Measurements from ENCODE around the gene DTHD1.

Gene DTHD1

DNA sequence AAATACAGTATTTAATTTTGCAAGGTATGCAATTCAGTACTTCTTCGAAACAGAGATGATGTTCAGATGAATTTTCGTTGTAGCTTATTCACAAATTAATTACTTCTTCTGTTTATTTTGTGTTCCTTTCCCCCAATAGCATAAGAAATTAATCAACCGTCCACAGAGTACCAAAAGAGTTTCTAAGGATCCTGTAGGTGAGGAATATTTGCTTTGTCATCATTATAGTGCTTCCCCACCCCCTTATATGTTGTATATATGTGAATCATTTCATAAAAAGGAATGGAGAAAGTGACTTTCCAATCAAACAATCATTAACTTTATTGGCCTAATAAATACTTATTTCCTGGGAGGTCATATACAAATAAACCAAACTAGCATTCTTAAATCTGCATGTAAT, 57.6 kb downstream of the DTHD1 start:
- Mint-ChIP-seq H3K4me3 (no peak overlapping the region), H3K36me3 (no peaks in the 10 kb centered on the region), H3K27me3 (no peaks in the 10 kb centered on the region), H3K4me1 (peaks cover 13% of the 10 kb centered on the region), H3K27ac (no peak overlapping the region), H3K9me3 (no peaks in the 10 kb centered on the region)
- no peak for ATAC-seq

DNA sequence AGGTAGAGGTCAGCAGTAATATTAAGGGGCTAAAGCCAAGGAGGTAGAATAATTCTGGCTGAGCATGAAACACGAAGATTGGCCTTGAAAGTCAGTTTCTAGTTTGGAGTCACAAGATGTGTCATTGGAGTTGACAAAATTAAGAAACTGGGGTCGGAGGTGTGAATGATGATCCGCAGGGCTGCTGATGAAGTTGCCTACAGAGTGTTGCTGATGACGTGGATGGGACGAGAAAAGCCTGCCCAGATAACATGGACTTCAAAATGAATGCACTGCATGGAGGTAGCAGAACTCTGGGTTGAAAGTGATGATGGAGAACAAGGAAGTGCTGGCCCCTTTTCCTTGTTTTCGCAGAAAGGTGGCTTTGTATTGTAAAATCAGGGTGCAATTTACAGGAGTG, 60.5 kb downstream of the DTHD1 start:
- no peak overlapping the region for H3K27ac Mint-ChIP-seq
- no peaks in the 10 kb centered on the region for H3K36me3 Mint-ChIP-seq
- no peak for ATAC-seq
- peaks cover 11% of the 10 kb centered on the region for H3K4me1 Mint-ChIP-seq
- no peaks in the 10 kb centered on the region for H3K9me3 Mint-ChIP-seq
- H3K27me3 Mint-ChIP-seq: no peaks in the 10 kb centered on the region
- H3K4me3 Mint-ChIP-seq: no peak overlapping the region

DNA sequence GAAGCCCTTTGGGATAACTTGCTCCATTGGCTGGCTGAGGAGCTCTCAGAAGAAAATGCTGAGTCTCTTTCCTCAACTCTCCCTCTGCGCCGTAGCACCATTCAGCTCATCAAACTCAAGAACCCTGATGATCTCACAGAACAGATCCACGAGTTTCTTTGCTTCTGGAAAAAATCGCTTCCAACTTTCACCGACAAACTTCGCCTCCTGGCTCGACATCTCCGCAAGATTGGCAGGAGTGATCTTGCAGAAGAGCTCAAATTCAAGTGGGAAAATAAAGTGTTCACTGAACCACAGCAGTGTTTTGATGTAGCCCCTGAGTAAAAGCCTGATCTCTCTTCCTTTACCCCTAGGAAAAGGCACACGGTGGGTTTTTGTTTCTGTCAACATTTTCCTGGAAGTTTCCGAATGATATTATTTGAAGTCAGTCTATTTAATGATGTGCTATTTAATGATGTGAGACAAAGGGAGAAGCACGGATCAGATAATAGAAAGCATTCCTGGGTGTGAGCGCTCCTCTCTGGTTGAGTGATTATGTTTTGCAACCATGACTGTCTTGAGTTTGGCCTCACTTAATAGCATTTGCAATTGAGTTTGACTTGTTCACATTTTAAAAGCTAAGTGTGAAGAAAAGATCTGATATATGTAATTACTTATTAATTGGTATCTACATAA, 62.2 kb downstream of the DTHD1 start:
- Mint-ChIP-seq H3K36me3 (no peaks in the 10 kb centered on the region), H3K27ac (no peak overlapping the region), H3K9me3 (no peaks in the 10 kb centered on the region), H3K4me1 (peaks cover 15% of the 10 kb centered on the region), H3K27me3 (no peaks in the 10 kb centered on the region), H3K4me3 (no peak overlapping the region)
- ATAC-seq: no peak

DNA sequence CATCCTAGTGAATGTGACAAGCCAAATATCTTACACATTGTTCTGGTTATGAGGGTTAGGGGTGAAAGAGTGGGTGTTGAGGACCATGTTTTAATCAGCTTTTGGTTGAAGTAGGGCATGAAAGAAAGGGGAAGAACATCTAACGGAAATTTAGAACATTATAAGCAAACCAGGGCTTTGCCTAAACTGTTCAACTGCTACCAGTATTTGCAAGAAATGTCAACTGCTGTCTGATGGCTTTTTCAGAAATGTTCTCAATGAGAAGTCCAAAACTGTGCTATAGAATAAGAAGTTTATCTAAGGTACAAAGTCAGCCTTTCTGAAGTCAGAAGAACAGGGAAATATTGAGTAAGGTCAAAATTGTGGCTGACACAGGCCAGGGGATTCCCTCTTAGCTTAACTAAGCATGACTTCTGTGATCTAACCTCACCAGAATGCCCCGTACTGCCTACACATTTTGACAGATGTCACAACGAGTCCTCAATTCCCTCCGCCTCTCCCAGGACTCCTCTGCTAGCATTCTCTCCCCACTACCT, 67.1 kb downstream of the DTHD1 start:
- H3K36me3 Mint-ChIP-seq: no peaks in the 10 kb centered on the region
- no peaks in the 10 kb centered on the region for H3K27me3 Mint-ChIP-seq
- ATAC-seq: peak; percentile 95
- H3K4me3 Mint-ChIP-seq: peak overlapping the region; percentile 41
- peaks cover 39% of the 10 kb centered on the region for H3K4me1 Mint-ChIP-seq
- H3K27ac Mint-ChIP-seq: peak overlapping the region; percentile 84
- no peaks in the 10 kb centered on the region for H3K9me3 Mint-ChIP-seq

DNA sequence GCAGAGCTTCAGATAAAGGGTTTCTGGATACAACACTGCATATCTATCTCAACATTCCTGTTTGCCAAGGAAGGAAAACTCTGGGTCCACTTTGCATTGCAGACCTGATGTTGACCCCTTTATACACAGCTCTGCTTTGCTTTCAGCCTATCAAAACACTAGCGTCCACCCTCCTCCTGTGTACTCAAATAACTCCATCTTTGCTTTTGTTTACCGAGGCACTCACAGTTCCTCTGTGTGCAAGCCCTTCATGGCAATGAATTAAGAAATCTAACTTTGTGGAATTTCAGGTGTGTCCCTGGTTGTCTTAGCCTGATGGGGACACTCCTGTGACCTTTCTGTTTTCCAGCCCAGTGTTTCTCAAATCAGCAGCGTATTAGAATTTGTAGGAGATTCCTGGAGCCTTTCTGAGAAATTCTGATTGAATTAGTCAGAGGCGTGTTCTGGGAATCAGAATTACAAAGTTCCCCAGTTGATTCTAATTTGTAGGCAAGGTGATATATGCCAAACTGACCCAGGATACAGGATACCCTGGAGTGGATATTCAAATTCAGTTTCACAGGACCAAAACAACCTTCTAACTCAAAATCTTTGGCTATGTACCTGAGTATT, 68.6 kb downstream of the DTHD1 start:
- H3K4me1 Mint-ChIP-seq: peaks cover 39% of the 10 kb centered on the region
- no peaks in the 10 kb centered on the region for H3K27me3 Mint-ChIP-seq
- H3K36me3 Mint-ChIP-seq: no peaks in the 10 kb centered on the region
- peak overlapping the region; percentile 44 for H3K27ac Mint-ChIP-seq
- H3K9me3 Mint-ChIP-seq: no peaks in the 10 kb centered on the region
- H3K4me3 Mint-ChIP-seq: no peak overlapping the region
- no peak for ATAC-seq

DNA sequence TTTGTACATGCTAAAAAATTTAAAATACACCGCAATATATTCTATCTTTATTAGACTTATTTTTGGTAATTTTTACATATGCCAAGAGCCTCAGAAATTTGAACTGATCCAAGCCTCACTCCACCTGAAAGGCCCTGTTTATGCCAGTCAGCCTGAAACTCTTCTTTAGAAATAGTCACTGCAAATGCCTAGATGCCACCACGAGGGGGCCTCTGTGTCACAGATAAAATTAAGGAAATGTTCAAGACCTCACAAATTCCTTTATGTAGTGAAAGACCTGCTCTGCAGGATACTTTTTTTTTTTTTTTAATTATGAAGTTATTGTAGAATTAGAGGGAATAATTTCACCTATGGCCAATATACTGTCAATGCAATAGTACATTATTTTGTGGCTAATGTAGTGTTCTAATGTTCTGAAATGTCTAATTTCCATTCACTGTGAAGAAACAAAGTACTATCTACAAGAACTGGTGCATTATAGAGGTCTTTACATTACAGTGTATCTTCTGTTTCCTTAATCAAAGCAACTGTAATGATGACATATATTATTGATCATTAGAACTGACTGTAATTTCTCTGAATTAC, 69.8 kb downstream of the DTHD1 start:
- Mint-ChIP-seq H3K27me3 (no peaks in the 10 kb centered on the region), H3K9me3 (no peaks in the 10 kb centered on the region), H3K27ac (peak overlapping the region; percentile 44), H3K36me3 (no peaks in the 10 kb centered on the region), H3K4me3 (no peak overlapping the region), H3K4me1 (peaks cover 35% of the 10 kb centered on the region)
- peak; percentile 46 for ATAC-seq

DNA sequence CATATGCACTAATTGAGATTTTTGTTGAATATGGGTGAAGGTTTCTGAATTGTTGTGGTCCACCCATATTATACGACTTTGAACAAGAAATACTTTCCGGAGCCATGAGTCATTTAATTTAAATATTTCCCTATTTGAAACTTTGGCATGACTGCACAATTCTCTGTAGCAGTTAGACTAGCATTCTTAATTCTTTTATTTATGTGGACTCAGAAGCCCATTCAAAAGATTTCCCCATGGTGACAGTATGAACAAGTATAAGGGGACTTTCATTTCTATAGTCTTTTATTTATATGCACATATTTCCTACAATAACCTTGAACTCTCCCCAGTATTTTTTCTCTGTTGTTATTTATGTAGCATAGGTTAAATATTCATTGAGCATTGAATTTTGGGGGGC, 72.6 kb downstream of the DTHD1 start:
- H3K9me3 Mint-ChIP-seq: no peaks in the 10 kb centered on the region
- H3K27ac Mint-ChIP-seq: no peak overlapping the region
- no peak for ATAC-seq
- no peaks in the 10 kb centered on the region for H3K27me3 Mint-ChIP-seq
- no peaks in the 10 kb centered on the region for H3K36me3 Mint-ChIP-seq
- no peak overlapping the region for H3K4me3 Mint-ChIP-seq
- peaks cover 21% of the 10 kb centered on the region for H3K4me1 Mint-ChIP-seq

DNA sequence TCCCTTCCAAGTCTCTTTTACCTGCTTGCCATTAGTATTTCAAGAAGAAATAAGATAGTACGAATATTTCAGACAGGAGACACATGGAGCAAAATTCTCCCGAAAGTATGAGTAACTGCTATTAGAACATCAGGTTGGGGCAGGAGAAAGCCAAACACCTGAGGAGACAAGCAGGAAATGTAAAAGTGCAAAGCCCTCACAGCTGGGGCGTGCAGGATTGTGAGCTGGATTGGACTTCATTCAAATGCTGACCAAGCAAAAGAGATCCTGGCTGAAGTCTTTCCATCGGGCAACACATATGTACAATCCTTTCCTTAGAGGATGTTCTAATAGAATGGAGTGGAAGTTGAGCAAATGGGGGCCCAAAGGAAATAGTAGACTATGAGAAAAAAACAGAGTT, 76.8 kb downstream of the DTHD1 start:
- no peak overlapping the region for H3K4me3 Mint-ChIP-seq
- H3K27me3 Mint-ChIP-seq: no peaks in the 10 kb centered on the region
- ATAC-seq: no peak
- H3K36me3 Mint-ChIP-seq: no peaks in the 10 kb centered on the region
- no peak overlapping the region for H3K27ac Mint-ChIP-seq
- no peaks in the 10 kb centered on the region for H3K9me3 Mint-ChIP-seq
- H3K4me1 Mint-ChIP-seq: no peaks in the 10 kb centered on the region

DNA sequence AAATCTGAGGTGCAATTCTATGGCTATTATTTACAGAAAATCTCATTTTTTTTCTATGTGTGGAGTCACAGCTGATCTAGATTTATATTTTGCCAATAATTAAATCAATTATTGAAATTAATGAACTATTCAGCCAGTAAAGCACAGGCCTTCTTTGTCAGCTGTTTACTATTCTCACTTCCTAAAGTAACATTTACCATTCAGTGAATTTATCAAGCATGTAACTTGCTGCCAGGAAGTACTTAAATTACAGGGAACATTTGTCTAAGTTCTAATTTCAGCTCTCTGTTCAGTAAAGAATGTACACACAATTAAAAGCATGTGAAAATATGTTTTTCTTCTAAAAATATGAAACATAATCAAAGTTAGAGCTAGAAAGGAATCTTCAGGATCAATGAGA, 79.3 kb downstream of the DTHD1 start:
- Mint-ChIP-seq H3K4me3 (no peak overlapping the region), H3K9me3 (no peaks in the 10 kb centered on the region), H3K36me3 (no peaks in the 10 kb centered on the region), H3K27me3 (no peaks in the 10 kb centered on the region), H3K4me1 (no peaks in the 10 kb centered on the region), H3K27ac (no peak overlapping the region)
- ATAC-seq: no peak

DNA sequence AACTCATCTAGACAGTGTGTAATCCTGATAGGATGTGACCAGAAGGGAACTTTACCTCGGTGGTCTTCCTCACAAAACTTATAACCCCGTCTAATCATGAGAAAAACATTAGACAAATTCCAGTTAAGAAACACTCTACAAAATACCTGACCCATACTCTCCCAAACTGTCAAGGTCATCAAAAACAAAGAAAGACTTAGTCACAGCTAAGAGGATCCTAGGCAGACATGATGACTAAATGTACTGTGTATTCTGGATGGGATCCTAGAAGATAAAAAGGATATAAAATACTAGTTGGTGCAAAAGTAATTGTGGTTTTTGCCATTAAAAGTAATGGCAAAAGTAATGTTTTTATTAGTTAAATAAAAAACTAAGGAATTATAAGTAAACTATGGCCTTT, 81.6 kb downstream of the DTHD1 start:
- no peak for ATAC-seq
- no peaks in the 10 kb centered on the region for H3K36me3 Mint-ChIP-seq
- no peaks in the 10 kb centered on the region for H3K4me1 Mint-ChIP-seq
- H3K4me3 Mint-ChIP-seq: no peak overlapping the region
- no peaks in the 10 kb centered on the region for H3K27me3 Mint-ChIP-seq
- no peak overlapping the region for H3K27ac Mint-ChIP-seq
- no peaks in the 10 kb centered on the region for H3K9me3 Mint-ChIP-seq

DNA sequence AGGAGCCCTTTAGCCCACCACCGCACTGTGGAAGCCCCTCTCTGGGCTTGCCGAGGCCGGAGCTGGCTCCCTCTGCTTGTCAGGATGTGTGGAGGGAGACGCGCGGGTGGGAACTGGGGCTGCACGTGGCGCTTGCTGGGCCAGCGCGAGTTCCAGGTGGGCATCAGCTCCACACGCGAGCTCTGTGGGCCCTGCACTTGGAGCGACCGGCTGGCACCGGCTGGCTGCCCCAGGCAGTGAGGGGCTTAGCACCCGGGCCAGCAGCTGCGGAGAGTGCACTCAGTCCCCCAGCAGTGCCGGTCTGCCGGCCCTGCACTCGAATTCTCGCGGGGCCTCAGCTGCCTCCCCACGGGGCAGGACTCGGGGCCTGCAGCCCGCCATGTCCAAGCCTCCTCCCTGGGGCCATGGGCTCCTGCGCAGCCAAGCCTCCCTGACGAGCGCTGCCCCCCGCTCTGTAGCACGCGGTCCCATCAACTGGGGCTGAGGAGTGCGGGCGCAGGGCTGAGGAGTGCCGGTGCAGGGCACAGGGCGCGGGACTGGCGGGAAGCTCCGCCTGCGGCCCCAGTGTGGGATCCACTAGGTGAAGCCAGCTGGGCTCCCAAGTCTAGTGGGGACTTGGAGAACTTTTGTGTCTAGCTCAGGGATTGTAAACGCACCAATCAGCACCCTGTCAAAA, 93.6 kb downstream of the DTHD1 start:
- Mint-ChIP-seq H3K4me1 (no peaks in the 10 kb centered on the region), H3K9me3 (peaks cover 9% of the 10 kb centered on the region), H3K36me3 (no peaks in the 10 kb centered on the region)

DNA sequence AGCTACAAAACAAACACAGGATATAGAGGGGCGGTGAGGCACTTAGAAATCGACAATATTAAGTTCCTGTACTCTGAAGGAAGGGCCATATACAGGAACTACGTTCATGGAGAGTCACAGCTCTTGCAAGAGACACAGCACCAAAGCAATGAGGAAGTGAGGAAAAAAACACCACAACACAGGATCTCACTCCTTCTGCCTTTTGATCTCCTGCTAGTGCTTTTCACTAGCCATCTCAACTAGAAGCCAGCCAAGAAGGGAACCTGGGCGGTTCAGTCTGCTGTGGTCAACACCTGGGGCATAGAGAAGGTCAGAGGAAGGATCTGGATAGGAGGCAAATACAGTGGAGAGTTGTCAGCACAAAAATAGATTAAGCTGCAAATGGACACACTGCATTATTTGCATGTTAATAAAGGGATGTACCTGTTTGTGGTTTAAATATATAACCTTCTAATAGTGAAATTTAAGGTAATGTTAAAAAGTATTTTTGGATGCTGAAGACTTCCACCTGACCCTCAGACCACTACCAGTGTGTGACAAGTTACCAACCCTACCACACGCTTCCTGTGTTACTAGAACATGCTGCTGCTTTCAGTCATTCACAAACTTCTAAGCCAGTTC, 104.6 kb downstream of the DTHD1 start:
- peak overlapping the region; percentile 23 for H3K27ac Mint-ChIP-seq
- H3K27me3 Mint-ChIP-seq: no peaks in the 10 kb centered on the region
- H3K4me3 Mint-ChIP-seq: no peak overlapping the region
- ATAC-seq: peak; percentile 95
- no peaks in the 10 kb centered on the region for H3K9me3 Mint-ChIP-seq
- no peaks in the 10 kb centered on the region for H3K36me3 Mint-ChIP-seq
- H3K4me1 Mint-ChIP-seq: peaks cover 14% of the 10 kb centered on the region

More for the DNA sequence above, 93.6 kb downstream of the DTHD1 start:
- Mint-ChIP-seq H3K4me3 (no peak overlapping the region), H3K27ac (no peak overlapping the region), H3K27me3 (no peaks in the 10 kb centered on the region)
- no peak for ATAC-seq

DNA sequence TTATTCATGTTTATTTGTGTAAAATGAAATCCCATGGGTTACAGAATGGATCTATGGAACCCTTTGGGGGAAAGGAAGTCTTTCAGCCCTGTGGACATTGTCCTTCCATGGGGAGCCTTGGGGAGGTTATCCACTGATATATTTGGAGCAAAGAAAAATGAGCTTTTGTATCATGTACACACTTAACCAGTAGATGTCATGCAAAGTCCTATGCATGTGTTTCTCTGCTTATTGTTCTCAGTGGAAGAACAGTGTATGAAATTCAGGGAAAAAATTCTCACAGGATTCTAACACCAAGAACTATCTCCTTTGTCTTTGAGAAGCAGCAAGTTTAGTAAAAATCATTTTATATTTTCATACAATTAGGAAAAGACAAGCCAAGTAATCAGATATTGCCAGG, 105.3 kb downstream of the DTHD1 start:
- Mint-ChIP-seq H3K4me3 (no peak overlapping the region), H3K27me3 (no peaks in the 10 kb centered on the region), H3K4me1 (peaks cover 14% of the 10 kb centered on the region), H3K27ac (peak overlapping the region; percentile 23), H3K9me3 (no peaks in the 10 kb centered on the region), H3K36me3 (no peaks in the 10 kb centered on the region)
- no peak for ATAC-seq

DNA sequence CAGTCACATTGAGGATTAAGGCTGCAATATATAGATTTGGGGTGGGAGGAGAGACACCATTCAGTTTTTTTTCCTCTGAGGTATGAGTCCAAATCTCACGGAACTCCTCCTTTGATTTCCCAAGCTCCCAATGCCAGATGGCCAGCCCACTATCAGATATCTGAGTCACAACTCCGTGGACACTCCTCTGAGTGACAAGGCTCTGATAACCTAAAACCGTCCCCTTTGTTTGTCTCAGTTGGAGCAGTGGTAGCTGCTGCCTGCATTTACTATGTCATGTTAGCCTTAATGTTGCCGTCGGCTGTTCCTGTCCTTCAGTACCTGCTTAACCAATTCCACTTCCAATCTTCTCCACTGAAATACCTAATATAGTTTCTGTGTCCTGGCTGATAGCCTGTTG, 107.3 kb downstream of the DTHD1 start:
- no peak for ATAC-seq
- Mint-ChIP-seq H3K9me3 (no peaks in the 10 kb centered on the region), H3K27me3 (no peaks in the 10 kb centered on the region), H3K4me1 (peaks cover 14% of the 10 kb centered on the region), H3K36me3 (no peaks in the 10 kb centered on the region), H3K27ac (no peak overlapping the region), H3K4me3 (no peak overlapping the region)

DNA sequence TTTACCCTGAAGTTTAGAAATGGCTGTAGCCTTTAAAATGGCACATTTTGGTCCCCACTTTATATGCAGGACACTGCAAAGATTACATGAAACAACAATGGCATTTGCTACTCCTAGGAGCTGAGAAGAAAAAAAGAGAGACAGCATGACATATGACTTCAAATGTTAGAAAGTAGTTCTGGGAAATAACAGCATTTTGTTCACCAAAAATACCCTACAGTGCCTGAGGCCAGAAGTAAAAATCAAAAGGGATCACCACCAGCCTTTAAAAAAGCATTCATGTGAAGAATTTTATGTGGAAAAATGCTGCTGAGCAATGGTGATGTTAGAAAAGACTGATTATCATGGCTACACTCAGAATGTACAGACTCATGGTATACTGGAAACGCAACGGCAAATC, 110.0 kb downstream of the DTHD1 start:
- Mint-ChIP-seq H3K4me3 (no peak overlapping the region), H3K36me3 (no peaks in the 10 kb centered on the region), H3K9me3 (no peaks in the 10 kb centered on the region), H3K27me3 (no peaks in the 10 kb centered on the region), H3K4me1 (peaks cover 10% of the 10 kb centered on the region), H3K27ac (no peak overlapping the region)
- ATAC-seq: no peak

Measured in stimulated activated memory B cell treated with anti-CD40 and anti-IgM and Interleukin-4, amounts not matched to agents 10 μg/mL and 1 μg/mL and 100 μg/mL, for 72 hours (primary cell).